Activated naive CD8-positive, alpha-beta T cell treated with anti-CD3 and anti-CD28 coated beads, Interleukin-2, amount 10 ng/mL, durations not matched to agents 7 days and 5 days (primary cell): ENCODE data around the gene FOSL1. TPM values are rescaled to one million over a fixed set of nuclear protein-coding genes. Genes with fewer than 3 reads are reported as not detected.
"Not testable (repeated sequence)": the region's sequence is repeated elsewhere in the genome, so short reads cannot be mapped to it uniquely, and the experiment has no call there.

Source experiments
- ATAC-seq: fragments of 150-1000 bp; cut with Tn5 transposase; one replicate; pipeline ENCODE4 v1.10.0; 2021; ENCODE audit warnings: low read depth, moderate library complexity
- POLR2A ChIA-PET: fragments of 350-600 bp; sonication (Branson Sonifier 250); formaldehyde crosslinking; loops from one replicate; lab custom pipeline; 2021; ENCODE audit warnings: antibody characterized with exemption; lab: Charles Lee
- DNase-seq: peaks from one replicate; pipeline ENCODE4 v3.0.0; 2021
- H3K27ac Mint-ChIP-seq: one replicate; pipeline ENCODE4 v1.8.0; 2022; ENCODE audit warnings: mild to moderate bottlenecking, mixed read lengths
- H3K27me3 Mint-ChIP-seq: one replicate; pipeline ENCODE4 v1.8.0; 2022; ENCODE audit warnings: mild to moderate bottlenecking, moderate library complexity, mixed read lengths
- H3K36me3 Mint-ChIP-seq: one replicate; pipeline ENCODE4 v1.8.0; 2021; ENCODE audit warnings: mild to moderate bottlenecking, mixed read lengths
- H3K4me1 Mint-ChIP-seq: one replicate; pipeline ENCODE4 v1.8.0; 2021; ENCODE audit warnings: mixed read lengths
- H3K4me3 Mint-ChIP-seq: one replicate; pipeline ENCODE4 v1.8.0; 2022; ENCODE audit warnings: mild to moderate bottlenecking, moderate library complexity, mixed read lengths
- H3K9me3 Mint-ChIP-seq: one replicate; pipeline ENCODE4 v1.8.0; 2021; ENCODE audit warnings: mixed read lengths
- total RNA-seq, 2 experiments: library from RNA; stranded (reverse); gene quantifications; one replicate each; pipeline ENCODE4 v1.2.3, GENCODE V29; 2021

FOSL1 gene
- total RNA-seq, 2 experiments from 2014 or later: 1.9 to 2.0 TPM

GRCh38 chr11:65854852-65855837 is 45.0 kb downstream of the FOSL1 start:
- DNase-seq: no peak
- Mint-ChIP-seq H3K27ac (peak overlapping the region; percentile 62), H3K27me3 (no peaks in the 10 kb centered on the region), H3K9me3 (peaks cover 2% of the 10 kb centered on the region), H3K36me3 (peaks cover 52% of the 10 kb centered on the region), H3K4me1 (peaks cover 37% of the 10 kb centered on the region), H3K4me3 (peak overlapping the region; percentile 90)
- POLR2A ChIA-PET: interaction anchor here (0.7 kb wide), 1 partner anchor 73 kb away, joined by 3 read pairs; no protein-coding TSS in a partner anchor
- no peak for ATAC-seq

GRCh38 chr11:65854161-65854592 is 46.0 kb downstream of the FOSL1 start:
- POLR2A ChIA-PET: interaction anchor here (1.1 to 3.0 kb wide), 2 partner anchors 7 to 16 kb away, joined by 3 to 22 read pairs; partner anchors contain the start of gene MUS81
- DNase-seq: no peak
- Mint-ChIP-seq H3K27me3 (no peaks in the 10 kb centered on the region), H3K4me1 (peaks cover 34% of the 10 kb centered on the region), H3K9me3 (peaks cover 2% of the 10 kb centered on the region), H3K36me3 (peaks cover 52% of the 10 kb centered on the region), H3K27ac (no peak overlapping the region), H3K4me3 (peak overlapping the region; percentile 24)
- no peak for ATAC-seq

- ATAC-seq: no peak
- no peak for DNase-seq
- H3K27me3 Mint-ChIP-seq: no peaks in the 10 kb centered on the region
- H3K9me3 Mint-ChIP-seq: peaks cover 2% of the 10 kb centered on the region
- H3K27ac Mint-ChIP-seq: no peak overlapping the region
- peaks cover 33% of the 10 kb centered on the region for H3K4me1 Mint-ChIP-seq
- peaks cover 52% of the 10 kb centered on the region for H3K36me3 Mint-ChIP-seq
- H3K4me3 Mint-ChIP-seq: no peak overlapping the region
- POLR2A ChIA-PET: interaction anchor here (0.6 to 5.6 kb wide), 9 partner anchors 8 to 31 kb away, joined by 3 to 25 read pairs (median 5); partner anchors contain the start of gene MUS81
Measured at GRCh38 chr11:65853246-65853979, 46.8 kb downstream of the FOSL1 start.

GRCh38 chr11:65852508-65853245 is 47.5 kb downstream of the FOSL1 start:
- H3K4me1 Mint-ChIP-seq: peaks cover 31% of the 10 kb centered on the region
- no peak for ATAC-seq
- POLR2A ChIA-PET: interaction anchor here (1.0 to 5.6 kb wide), 11 partner anchors 9 to 38 kb away, joined by 3 to 25 read pairs (median 5); partner anchors contain the start of genes CCDC85B and MUS81
- H3K27me3 Mint-ChIP-seq: peaks cover 3% of the 10 kb centered on the region
- H3K9me3 Mint-ChIP-seq: peaks cover 2% of the 10 kb centered on the region
- H3K36me3 Mint-ChIP-seq: peaks cover 52% of the 10 kb centered on the region
- no peak for DNase-seq
- H3K27ac Mint-ChIP-seq: no peak overlapping the region
- H3K4me3 Mint-ChIP-seq: no peak overlapping the region

- no peak overlapping the region for H3K4me3 Mint-ChIP-seq
Measured at GRCh38 chr11:65851811-65852507, 48.2 kb downstream of the FOSL1 start.

GRCh38 chr11:65851083-65851579 is 49.1 kb downstream of the FOSL1 start:
- Mint-ChIP-seq H3K4me1 (peaks cover 24% of the 10 kb centered on the region), H3K27ac (no peak overlapping the region), H3K36me3 (peaks cover 44% of the 10 kb centered on the region), H3K9me3 (peaks cover 2% of the 10 kb centered on the region), H3K27me3 (peaks cover 3% of the 10 kb centered on the region), H3K4me3 (no peak overlapping the region)
- POLR2A ChIA-PET: interaction anchor here (0.8 to 5.6 kb wide), 9 partner anchors 10 to 39 kb away, joined by 3 to 25 read pairs (median 5); partner anchors contain the start of genes CCDC85B, MUS81 and SNX32
- ATAC-seq: peak; percentile 5
- DNase-seq: no peak

More at GRCh38 chr11:65851811-65852507, 48.2 kb downstream of the FOSL1 start:
- H3K27ac Mint-ChIP-seq: peak overlapping the region; percentile 33
- peaks cover 31% of the 10 kb centered on the region for H3K4me1 Mint-ChIP-seq
- H3K36me3 Mint-ChIP-seq: peaks cover 52% of the 10 kb centered on the region
- no peak for ATAC-seq
- POLR2A ChIA-PET: interaction anchor here (0.8 to 5.6 kb wide), 11 partner anchors 9 to 38 kb away, joined by 3 to 25 read pairs (median 5); partner anchors contain the start of genes CCDC85B, MUS81 and SNX32
- DNase-seq: no peak
- H3K9me3 Mint-ChIP-seq: peaks cover 2% of the 10 kb centered on the region
- peaks cover 3% of the 10 kb centered on the region for H3K27me3 Mint-ChIP-seq

- no peak overlapping the region for H3K27ac Mint-ChIP-seq
- peaks cover 17% of the 10 kb centered on the region for H3K4me1 Mint-ChIP-seq
- ATAC-seq (peak; percentile 18), DNase-seq (no peak)
- peaks cover 2% of the 10 kb centered on the region for H3K9me3 Mint-ChIP-seq
- H3K36me3 Mint-ChIP-seq: peaks cover 37% of the 10 kb centered on the region
- H3K4me3 Mint-ChIP-seq: no peak overlapping the region
- POLR2A ChIA-PET: interaction anchor here (0.7 to 5.6 kb wide), 6 partner anchors 9 to 35 kb away, joined by 3 to 25 read pairs (median 4); partner anchors contain the start of gene MUS81
- peaks cover 3% of the 10 kb centered on the region for H3K27me3 Mint-ChIP-seq
Measured at GRCh38 chr11:65850217-65851082, 49.7 kb downstream of the FOSL1 start.

- peaks cover 2% of the 10 kb centered on the region for H3K9me3 Mint-ChIP-seq
- no peak for DNase-seq
- H3K36me3 Mint-ChIP-seq: peaks cover 32% of the 10 kb centered on the region
- H3K27ac Mint-ChIP-seq: no peak overlapping the region
- ATAC-seq: no peak
- H3K27me3 Mint-ChIP-seq: peaks cover 3% of the 10 kb centered on the region
- H3K4me3 Mint-ChIP-seq: no peak overlapping the region
- peaks cover 17% of the 10 kb centered on the region for H3K4me1 Mint-ChIP-seq
- POLR2A ChIA-PET: interaction anchor here (0.7 to 5.6 kb wide), 5 partner anchors 10 to 36 kb away, joined by 3 to 25 read pairs (median 5); partner anchors contain the start of gene MUS81
Measured at GRCh38 chr11:65849771-65850216, 50.4 kb downstream of the FOSL1 start.

GRCh38 chr11:65849366-65849765 is 50.8 kb downstream of the FOSL1 start:
- H3K4me3 Mint-ChIP-seq: no peak overlapping the region
- POLR2A ChIA-PET: interaction anchor here (0.7 to 5.6 kb wide), 6 partner anchors 10 to 41 kb away, joined by 3 to 25 read pairs (median 4); partner anchors contain the start of genes CCDC85B and MUS81
- ATAC-seq (no peak), DNase-seq (no peak)
- H3K4me1 Mint-ChIP-seq: peaks cover 14% of the 10 kb centered on the region
- H3K9me3 Mint-ChIP-seq: peaks cover 2% of the 10 kb centered on the region
- H3K36me3 Mint-ChIP-seq: peaks cover 28% of the 10 kb centered on the region
- H3K27ac Mint-ChIP-seq: no peak overlapping the region
- peaks cover 3% of the 10 kb centered on the region for H3K27me3 Mint-ChIP-seq

GRCh38 chr11:65848693-65849092 is 51.5 kb downstream of the FOSL1 start:
- not testable (repeated sequence) for H3K9me3 Mint-ChIP-seq, H3K27ac Mint-ChIP-seq
- POLR2A ChIA-PET: interaction anchor here (0.9 to 5.6 kb wide), 5 partner anchors 11 to 135 kb away, joined by 3 to 25 read pairs (median 3); partner anchors contain the start of genes CCDC85B and MUS81

More at GRCh38 chr11:65848693-65849092, 51.5 kb downstream of the FOSL1 start:
- H3K4me1 Mint-ChIP-seq, H3K4me3 Mint-ChIP-seq, H3K27me3 Mint-ChIP-seq, DNase-seq, ATAC-seq: not testable (repeated sequence)
- peaks cover 21% of the 10 kb centered on the region for H3K36me3 Mint-ChIP-seq
